OCI-LY1 (cell line): ENCODE results near the gene BTBD17.

Experiments
- H2AFZ ChIP-seq: fragments of 200-600 bp; sonication (generic), shearing (Covaris generic); 2 replicates; pipeline ENCODE4 v1.6.0; 2014; ENCODE audit warnings: antibody characterized with exemption, mild to moderate bottlenecking, low read length
- H3F3A ChIP-seq: fragments of 200-600 bp; sonication (generic), shearing (Covaris generic); 2 replicates; pipeline ENCODE4 v1.6.0; 2014; ENCODE audit warnings: mild to moderate bottlenecking, antibody characterized with exemption, low read length, moderate library complexity; ENCODE audit not compliant: insufficient read depth
- H3K27ac ChIP-seq: fragments of 200-600 bp; sonication (generic); 2 replicates; pipeline ENCODE4 v1.5.1; 2014; ENCODE audit warnings: low read length, mixed run types, mild to moderate bottlenecking, low read depth; ENCODE audit not compliant: poor library complexity, severe bottlenecking
- H3K27me3 ChIP-seq: fragments of 200-600 bp; sonication (generic); 2 replicates; pipeline ENCODE4 v1.6.0; 2014; ENCODE audit warnings: antibody characterized with exemption, mild to moderate bottlenecking, low read length, moderate library complexity; ENCODE audit not compliant: insufficient read depth
- H3K36me3 ChIP-seq: fragments of 200-600 bp; sonication (generic); 2 replicates; pipeline ENCODE4 v1.6.1; 2014; ENCODE audit warnings: mild to moderate bottlenecking, antibody characterized with exemption, low read length, moderate library complexity, mixed read lengths; ENCODE audit not compliant: insufficient read depth
- H3K4me1 ChIP-seq: fragments of 200-600 bp; sonication (generic); 2 replicates; pipeline ENCODE4 v1.5.1; 2014; ENCODE audit warnings: mild to moderate bottlenecking, low read length, moderate library complexity; ENCODE audit not compliant: insufficient read depth, severe bottlenecking
- H3K4me2 ChIP-seq: fragments of 200-600 bp; sonication (generic), shearing (Covaris generic); 2 replicates; pipeline ENCODE4 v1.6.1; 2014; ENCODE audit warnings: low read length
- H3K4me3 ChIP-seq: fragments of 200-600 bp; sonication (generic); 2 replicates; pipeline ENCODE4 v1.5.1; 2014; ENCODE audit warnings: low read length, low read depth, mild to moderate bottlenecking, mixed read lengths; ENCODE audit not compliant: poor library complexity, severe bottlenecking
- H3K79me2 ChIP-seq: fragments of 200-600 bp; shearing (Covaris generic); 2 replicates; pipeline ENCODE4 v1.6.1; 2016; ENCODE audit warnings: mixed run types, low read length, mixed read lengths; ENCODE audit not compliant: insufficient read depth
- H3K9ac ChIP-seq: fragments of 200-600 bp; sonication (generic), shearing (Covaris generic); 2 replicates; pipeline ENCODE4 v1.6.1; 2014; ENCODE audit warnings: mild to moderate bottlenecking, low read length, mixed read lengths
- H3K9me2 ChIP-seq: fragments of 200-600 bp; sonication (generic), shearing (Covaris generic); 2 replicates; pipeline ENCODE4 v1.6.1; 2014; ENCODE audit warnings: low read depth, mild to moderate bottlenecking, low read length, mixed read lengths
- H3K9me3 ChIP-seq: fragments of 200-600 bp; shearing (Covaris generic); 2 replicates; pipeline ENCODE4 v1.6.1; 2014; ENCODE audit warnings: low read length, mixed read lengths
- H4K20me1 ChIP-seq: fragments of 200-600 bp; sonication (generic), shearing (Covaris generic); 2 replicates; pipeline ENCODE4 v1.6.0; 2016; ENCODE audit warnings: mild to moderate bottlenecking, low read length; ENCODE audit not compliant: insufficient read depth
- CTCF ChIP-seq: fragments of 200-600 bp; sonication (generic), shearing (Covaris generic); IDR thresholded peaks from 2 replicates; pipeline ENCODE4 v1.5.1; 2017; ENCODE audit warnings: mild to moderate bottlenecking, antibody characterized with exemption, low read length, moderate library complexity, mixed read lengths
- EZH2 ChIP-seq: fragments of 200-600 bp; sonication (generic), shearing (Covaris generic); IDR thresholded peaks from 2 replicates; pipeline ENCODE4 v1.8.0; 2017; ENCODE audit warnings: borderline replicate concordance, mixed run types, mild to moderate bottlenecking, antibody characterized with exemption, low read length, moderate library complexity, mixed read lengths

Gene BTBD17

DNA sequence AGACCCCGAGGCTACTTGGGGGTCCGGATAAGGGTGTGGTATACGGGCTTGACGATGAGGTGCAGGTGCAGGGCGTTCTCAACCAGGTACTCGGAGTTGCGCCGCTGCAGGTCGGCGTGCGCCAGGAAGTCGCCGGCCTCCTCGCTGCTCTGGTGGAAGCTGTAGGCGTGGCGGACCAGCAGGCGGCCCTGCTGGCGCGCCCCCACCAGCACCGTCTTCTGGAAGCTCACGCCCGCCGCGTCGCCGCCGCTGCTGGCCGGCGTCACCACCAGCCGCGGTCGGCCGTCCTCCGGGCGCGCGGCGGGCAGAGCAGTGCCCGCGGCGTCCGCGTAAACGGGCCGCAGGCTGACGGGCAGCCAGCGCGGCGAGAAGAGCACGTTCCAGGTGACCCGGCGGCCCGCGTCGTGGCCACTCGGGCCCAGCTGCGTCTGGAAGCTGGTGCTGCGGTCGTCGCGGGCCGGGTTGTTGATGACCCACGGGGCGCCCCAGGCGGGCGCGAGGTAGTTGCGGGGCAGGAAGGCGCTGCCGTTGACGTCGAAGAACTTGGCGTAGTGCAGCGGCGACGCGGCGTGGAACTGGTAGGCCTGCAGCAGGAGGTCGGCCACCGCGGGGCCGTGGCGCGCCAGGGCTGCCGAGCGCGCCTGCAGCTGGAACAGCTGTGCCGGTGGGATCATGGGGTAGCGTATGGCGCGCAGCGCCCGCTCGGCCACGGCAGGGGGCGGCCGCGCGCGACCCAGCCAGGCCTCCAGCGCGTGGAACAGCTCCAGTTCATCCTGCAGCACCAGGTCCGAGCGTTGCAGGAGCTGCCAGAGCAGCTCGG, 4.8 kb downstream of the BTBD17 start:
- Histone ChIP-seq H2AFZ (no peak overlapping the region), H3K4me1 (no peaks in the 10 kb centered on the region), H3K36me3 (no peaks in the 10 kb centered on the region), H3K4me3 (no peak overlapping the region), H3K27me3 (no peaks in the 10 kb centered on the region), H3K4me2 (no peak overlapping the region), H3K27ac (no peak overlapping the region), H3K9me3 (no peaks in the 10 kb centered on the region), H3K9ac (no peak overlapping the region), H3K79me2 (no peaks in the 10 kb centered on the region), H4K20me1 (no peaks in the 10 kb centered on the region), H3K9me2 (no peaks in the 10 kb centered on the region), H3F3A (no peaks in the 10 kb centered on the region)
- TF ChIP-seq CTCF (no peak), EZH2 (no peak)

DNA sequence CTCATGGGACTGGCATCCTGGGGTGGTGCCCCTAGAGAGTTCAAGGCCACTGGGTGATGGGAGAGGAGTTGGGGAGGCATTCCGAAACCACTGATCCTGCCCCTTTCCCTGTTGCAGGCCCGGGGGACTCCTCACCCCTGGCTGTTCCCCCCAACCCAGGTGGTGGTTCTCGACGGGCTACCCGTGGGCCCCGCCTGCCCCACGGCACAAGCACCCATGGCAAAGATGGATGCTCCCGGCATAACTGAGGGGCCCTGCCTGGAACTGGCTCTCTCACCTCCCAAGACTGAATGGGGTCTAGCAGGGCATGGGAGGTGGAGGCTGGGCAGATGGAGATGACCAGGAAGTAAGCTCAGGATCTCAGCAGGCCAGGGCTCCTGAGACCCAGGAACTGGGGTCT, 6.6 kb downstream of the BTBD17 start:
- Histone ChIP-seq H3K27me3 (no peaks in the 10 kb centered on the region), H3K79me2 (no peaks in the 10 kb centered on the region), H3K4me1 (no peaks in the 10 kb centered on the region), H4K20me1 (no peaks in the 10 kb centered on the region), H3K27ac (no peak overlapping the region), H3K36me3 (no peaks in the 10 kb centered on the region), H3K9ac (no peak overlapping the region), H2AFZ (no peak overlapping the region), H3K4me2 (no peak overlapping the region), H3K9me2 (no peaks in the 10 kb centered on the region), H3K4me3 (no peak overlapping the region), H3K9me3 (no peaks in the 10 kb centered on the region), H3F3A (no peaks in the 10 kb centered on the region)
- no peak for TF ChIP-seq EZH2
- no peak for TF ChIP-seq CTCF

DNA sequence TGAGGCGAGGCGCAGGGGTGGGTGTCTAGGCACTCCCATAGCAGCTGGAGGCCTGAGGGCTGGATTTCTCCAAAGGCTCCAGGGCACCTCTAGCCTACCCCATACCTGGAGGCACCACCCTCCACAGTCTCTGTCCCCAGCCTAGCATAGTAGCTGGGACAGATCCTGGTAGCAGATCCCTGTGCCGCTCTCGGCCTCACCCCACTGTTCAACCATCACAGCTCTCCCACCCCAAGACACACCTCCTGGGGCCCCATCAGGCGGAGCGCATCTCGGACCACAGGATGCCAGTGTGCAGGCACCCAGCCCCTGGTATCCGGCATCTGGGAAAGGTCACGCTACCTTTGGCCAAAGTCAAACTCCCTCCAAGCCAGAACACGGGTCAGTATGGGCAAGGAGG, 7.1 kb downstream of the BTBD17 start:
- Histone ChIP-seq H3K9me3 (no peaks in the 10 kb centered on the region), H3K36me3 (no peaks in the 10 kb centered on the region), H4K20me1 (no peaks in the 10 kb centered on the region), H3K27ac (no peak overlapping the region), H3K27me3 (no peaks in the 10 kb centered on the region), H3F3A (no peaks in the 10 kb centered on the region), H3K4me3 (no peak overlapping the region), H3K9ac (no peak overlapping the region), H3K4me1 (no peaks in the 10 kb centered on the region), H2AFZ (no peak overlapping the region), H3K79me2 (no peaks in the 10 kb centered on the region), H3K4me2 (no peak overlapping the region), H3K9me2 (no peaks in the 10 kb centered on the region)
- TF ChIP-seq CTCF (no peak), EZH2 (no peak)
